Breast epithelium (tissue), 3 donors: ENCODE results near the gene CFAP251.

Experiments
- CTCF ChIP-seq, 3 donors: fragments of 450-650 bp; IDR thresholded peaks; one replicate each; pipeline ENCODE4 v1.5.1; 2016 to 2017; ENCODE audit warnings: antibody characterized with exemption in 3 of 3, mild to moderate bottlenecking in 3 of 3, moderate library complexity in 3 of 3
- POLR2A ChIP-seq: fragments of 450-650 bp; IDR thresholded peaks from one replicate; pipeline ENCODE4 v1.6.1; 2016; ENCODE audit warnings: antibody characterized with exemption, mild to moderate bottlenecking, moderate library complexity
- POLR2AphosphoS5 ChIP-seq, 3 donors: sonication (generic); formaldehyde crosslinking; IDR thresholded peaks; one replicate each; pipeline ENCODE4 v1.6.1; 2017; ENCODE audit warnings: antibody characterized with exemption in 3 of 3

- no peak for TF ChIP-seq CTCF (IDR thresholded peaks at IDR 0.05)
- TF ChIP-seq POLR2AphosphoS5 (IDR thresholded peaks at IDR 0.05) = no peak
- no peak for TF ChIP-seq POLR2A
These were observed 29.1 kb upstream of the CFAP251 start for GRCh38 chr12:121889274-121889624.
